Measurements from ENCODE around the gene CNBP. TPM values are rescaled to one million over a fixed set of nuclear protein-coding genes. Genes with fewer than 3 reads are reported as not detected.

The CNBP gene
- total and polyA plus RNA-seq, 10 of the 15 experiments (the other 5 are each of a cell fraction or from before 2014, with no cell fraction given), result 300 to 719 (median 439) TPM

- no peak for TF ChIP-seq ZNF592 (IDR thresholded peaks at IDR 0.05)
- TF ChIP-seq FOXK2 (IDR thresholded peaks at IDR 0.05), result no peak
- TF ChIP-seq RB1 (IDR thresholded peaks at IDR 0.05; ENCODE audit: borderline replicate concordance), result no peak
- peak; percentile 36; the same call in 1 of the 2 replicates for TF ChIP-seq EED (IDR thresholded peaks at IDR 0.05; ENCODE audit: low read depth)
- TF ChIP-seq ZBTB11 (CRISPR knock-in tag; IDR thresholded peaks at IDR 0.05), result no peak
- no peak for TF ChIP-seq PKNOX1 (IDR thresholded peaks at IDR 0.05)
- peak; percentile 51; the same call in 1 of the 2 replicates for TF ChIP-seq MEF2A (IDR thresholded peaks at IDR 0.05; ENCODE audit: insufficient read depth, low read depth, low read length)
- TF ChIP-seq ZSCAN29 (IDR thresholded peaks at IDR 0.05), result no peak
- no peak for TF ChIP-seq ATF7 (IDR thresholded peaks at IDR 0.05; ENCODE audit: low read depth)
- TF ChIP-seq ZBED1 (IDR thresholded peaks at IDR 0.05; ENCODE audit: borderline replicate concordance), result no peak
- no peak for TF ChIP-seq IRF3 (IDR thresholded peaks at IDR 0.05)
- no peak for TF ChIP-seq HSF1 (IDR thresholded peaks at IDR 0.05; ENCODE audit: low read depth, low read length)
- TF ChIP-seq BCLAF1 (IDR thresholded peaks at IDR 0.05), result no peak
- no peak for TF ChIP-seq SIX5 (IDR thresholded peaks at IDR 0.05; ENCODE audit: low read depth, low read length, severe bottlenecking)
- 0 out of 2 replicates have a peak, but pooled peaks have one; percentile 26 for TF ChIP-seq CBFB (IDR thresholded peaks at IDR 0.05; ENCODE audit: low read depth)
These were observed 60.2 kb downstream of the CNBP start (continued) for GRCh38 chr3:129123314-129124060.

Data from GM12878 (cell line).